NCI-H1048 (cell line): Measurements from ENCODE around the gene FNBP1L.
A peak's percentile ranks its signal among the peaks of the same experiment; 100 is the strongest.

ENCODE experiments used
- DNase-seq: peaks from one replicate; lab custom pipeline; 2025; lab: John Stamatoyannopoulos, UW

Gene FNBP1L

DNA sequence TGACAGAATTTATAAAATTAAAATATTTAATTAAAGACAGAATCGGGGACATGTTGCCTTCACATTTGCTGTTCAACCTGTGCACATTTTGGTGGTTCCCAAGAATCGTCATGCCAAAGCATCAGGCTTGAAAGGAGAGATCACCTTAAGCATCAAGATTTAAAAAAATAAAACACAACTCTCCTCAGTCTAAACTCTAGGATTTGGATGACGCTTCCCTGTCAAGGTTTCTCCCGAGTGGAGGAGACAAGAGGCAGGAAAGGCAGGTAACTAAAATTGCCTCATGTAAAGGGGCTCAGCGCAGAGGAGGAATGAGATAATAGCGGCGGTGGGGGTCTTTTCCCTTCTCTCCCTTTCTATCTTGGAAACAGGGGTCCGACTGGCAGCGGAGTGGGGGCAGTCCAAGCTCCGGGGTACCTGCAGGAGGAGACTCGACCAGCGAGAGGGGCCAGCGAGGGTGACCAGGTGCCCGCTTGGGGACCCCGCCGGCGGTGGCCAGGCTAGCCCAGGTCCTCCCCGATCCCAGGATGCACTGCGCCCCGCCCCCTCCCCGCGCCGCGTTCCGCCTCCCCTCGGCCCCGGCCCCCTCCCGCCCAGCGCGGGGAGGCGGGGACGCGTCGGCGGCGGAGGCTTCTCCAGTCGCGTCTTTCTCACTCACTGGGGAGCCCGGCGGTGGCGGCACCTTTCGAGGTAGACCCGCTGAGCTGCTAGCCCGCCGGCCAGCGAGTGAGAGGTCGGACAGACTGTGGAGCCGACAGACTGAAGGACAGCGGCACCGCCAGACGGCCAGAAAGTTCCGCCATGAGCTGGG, at the start of gene FNBP1L:
TSS of gene FNBP1L (plus strand) at position 638 of the 811 bp plus-strand sequence. CDS start at position 802, 164 bp downstream.
- peak; percentile 38 for DNase-seq

DNA sequence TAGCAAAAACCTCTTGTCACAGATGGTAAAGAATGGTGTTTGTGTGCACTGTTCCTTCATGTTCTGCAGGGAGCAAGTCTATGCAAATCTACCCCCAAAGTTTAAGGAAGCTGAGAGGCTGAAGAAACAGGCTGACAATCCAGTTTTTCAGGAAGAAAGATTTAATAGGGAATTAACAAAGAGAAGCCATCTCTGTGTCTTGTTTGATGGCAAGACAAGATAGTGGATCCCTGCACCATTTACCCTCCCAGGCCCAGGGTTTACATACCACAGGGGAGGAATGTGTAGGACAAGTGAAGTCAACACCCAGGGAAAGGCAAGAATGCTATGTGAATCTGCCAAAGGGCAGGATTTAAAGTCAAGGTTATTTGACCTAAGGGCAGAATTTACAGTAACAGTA, 48.1 kb upstream of the FNBP1L start:
- no peak for DNase-seq

DNA sequence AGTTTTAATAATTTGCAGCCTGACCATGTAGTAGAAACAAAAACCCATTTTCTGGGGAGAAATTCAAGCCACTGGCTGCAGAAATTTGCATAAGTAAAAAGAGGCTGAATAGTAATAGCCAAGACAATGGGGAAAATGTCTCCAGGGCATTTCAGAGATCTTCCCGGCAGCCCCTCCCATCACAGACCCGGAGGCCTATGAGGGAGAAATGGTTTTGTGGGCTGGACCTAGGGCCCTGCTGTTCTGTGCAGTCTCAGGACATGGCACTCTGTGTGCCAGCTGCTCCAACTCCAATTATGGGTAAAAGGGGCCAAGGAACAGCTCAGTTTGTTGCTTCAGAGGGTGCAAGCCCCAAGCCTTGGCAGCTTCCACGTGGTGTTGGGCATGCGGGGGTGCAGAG, 39.7 kb upstream of the FNBP1L start:
- DNase-seq: no peak

DNA sequence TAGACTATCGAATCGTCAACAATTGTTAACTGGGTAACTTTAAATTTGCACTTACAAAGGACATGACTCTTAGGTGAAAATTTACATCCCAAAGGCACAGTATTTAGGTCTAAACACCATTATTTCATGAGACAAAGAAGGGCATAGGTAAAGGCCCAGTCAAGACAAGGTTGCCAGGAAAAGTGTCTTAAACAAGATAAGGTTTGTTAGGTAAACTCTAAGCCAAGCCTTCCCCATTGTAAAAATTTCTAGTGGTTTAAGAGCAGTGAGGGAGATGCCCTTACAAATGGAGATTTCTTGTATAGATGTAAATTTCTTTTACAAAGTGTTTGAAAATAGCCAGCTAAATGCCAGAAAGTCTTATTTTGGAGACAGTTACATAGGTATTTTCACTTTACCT, 36.9 kb upstream of the FNBP1L start:
- DNase-seq: no peak

DNA sequence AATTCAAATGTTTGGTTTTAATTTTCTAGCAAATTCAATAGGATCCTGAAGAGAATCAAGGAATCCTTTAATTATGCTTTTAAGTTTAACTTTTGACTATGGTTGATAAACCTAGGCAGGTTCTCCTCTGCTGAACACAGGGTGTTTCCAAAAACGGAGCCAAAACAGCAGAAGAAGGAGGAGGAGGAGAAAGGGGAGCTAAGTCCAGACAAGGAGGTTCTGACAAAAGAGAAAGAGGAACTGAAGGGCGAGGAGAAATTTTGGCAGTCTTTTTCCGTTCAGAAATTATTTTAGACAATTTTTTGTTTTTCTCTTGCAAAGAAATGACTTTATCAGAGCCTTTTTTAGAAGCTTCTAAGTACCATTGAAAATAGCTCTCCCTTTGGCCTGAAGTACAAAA, 33.2 kb upstream of the FNBP1L start:
- DNase-seq: no peak

DNA sequence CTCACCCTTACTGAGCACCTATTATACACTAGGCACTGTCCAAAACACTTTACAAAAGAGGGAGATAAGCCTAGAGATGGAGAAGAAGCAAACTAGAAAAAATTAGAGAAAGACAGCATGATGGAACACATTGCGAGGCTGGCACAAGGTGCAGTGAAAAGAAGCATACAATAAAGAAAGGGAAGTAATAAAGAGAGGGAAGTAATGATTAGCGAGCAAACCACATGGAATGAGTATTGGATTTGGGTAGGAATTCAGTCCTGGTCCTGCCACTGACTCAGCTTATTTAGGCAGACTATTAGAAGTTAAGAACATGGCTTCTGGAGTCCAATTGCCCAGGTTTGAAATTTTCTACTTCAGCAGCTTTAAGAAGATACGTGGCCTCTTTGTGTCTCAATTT, 32.6 kb upstream of the FNBP1L start:
- no peak for DNase-seq

DNA sequence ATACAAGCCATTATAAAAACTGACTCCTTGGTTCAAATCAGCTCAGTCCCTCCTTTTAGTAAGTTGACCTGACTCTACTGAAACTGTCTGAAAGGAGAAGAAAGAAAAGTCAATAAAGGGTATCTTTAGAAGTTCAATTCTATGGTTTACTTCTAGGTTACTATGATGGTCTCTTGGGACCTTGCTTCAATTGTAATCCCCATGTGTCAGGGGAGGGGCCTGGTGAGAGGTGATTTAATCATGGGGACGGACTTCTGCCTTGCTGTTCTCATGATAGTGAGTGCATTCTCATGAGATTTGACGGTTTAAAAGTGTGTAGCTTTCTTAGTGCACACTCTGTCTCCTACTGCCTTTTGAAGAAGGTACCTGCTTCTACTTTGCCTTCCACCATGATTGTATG, 31.7 kb upstream of the FNBP1L start:
- no peak for DNase-seq

DNA sequence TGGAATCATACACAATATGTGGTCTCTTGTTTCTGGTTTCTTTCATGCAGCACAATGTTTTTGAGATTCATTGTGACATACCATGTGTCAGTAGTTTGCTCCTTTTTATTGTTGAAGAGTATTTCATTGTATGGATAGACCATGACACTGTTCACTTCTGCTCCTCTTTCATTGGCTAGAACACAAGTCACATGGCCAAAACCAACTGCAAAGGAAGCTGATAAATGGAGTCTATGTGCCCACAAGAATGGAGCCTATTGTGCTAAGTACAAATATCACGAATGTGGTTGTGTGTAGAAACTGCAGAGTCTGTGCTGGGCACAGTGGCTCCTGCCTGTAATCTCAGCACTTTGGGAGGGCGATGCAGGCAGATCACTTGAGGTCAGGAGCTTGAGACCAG, 28.6 kb upstream of the FNBP1L start:
- no peak for DNase-seq

DNA sequence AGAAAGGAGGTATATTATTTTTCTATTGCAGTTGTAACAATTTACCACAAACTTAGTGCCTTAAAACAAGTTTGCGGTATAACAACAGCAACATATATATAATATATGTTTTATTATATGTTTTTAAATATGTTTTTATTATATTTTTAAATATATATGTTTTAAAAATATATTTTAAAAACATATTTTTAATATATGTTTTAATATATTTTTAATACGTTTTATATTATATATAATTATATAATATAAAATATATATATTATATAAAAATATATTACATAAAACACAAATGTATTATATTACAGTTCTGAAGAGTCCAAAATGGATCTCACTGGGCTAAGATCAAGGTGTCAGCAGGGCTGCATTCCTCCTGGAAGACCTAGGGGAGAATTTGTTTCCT, 27.5 kb upstream of the FNBP1L start:
- DNase-seq: no peak

DNA sequence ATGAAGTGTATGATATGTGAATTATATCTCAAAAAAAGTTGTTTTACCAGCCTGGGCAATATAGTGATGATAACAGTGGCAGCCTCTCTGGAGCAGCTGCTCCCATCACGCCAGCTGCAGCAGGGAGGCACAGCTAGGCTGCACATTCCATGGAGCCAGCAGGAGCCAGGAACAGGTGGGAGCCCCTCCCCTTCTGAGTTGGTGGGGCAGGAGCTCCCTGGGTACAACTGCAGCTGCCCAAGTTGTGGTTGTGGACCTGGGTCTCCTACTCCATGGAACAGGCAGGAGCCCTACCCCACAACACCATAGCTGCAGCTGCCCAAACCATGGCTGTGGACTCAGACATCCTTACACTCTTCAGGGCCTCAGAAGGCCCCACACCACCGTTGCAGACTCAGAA, 21.7 kb upstream of the FNBP1L start:
- no peak for DNase-seq

DNA sequence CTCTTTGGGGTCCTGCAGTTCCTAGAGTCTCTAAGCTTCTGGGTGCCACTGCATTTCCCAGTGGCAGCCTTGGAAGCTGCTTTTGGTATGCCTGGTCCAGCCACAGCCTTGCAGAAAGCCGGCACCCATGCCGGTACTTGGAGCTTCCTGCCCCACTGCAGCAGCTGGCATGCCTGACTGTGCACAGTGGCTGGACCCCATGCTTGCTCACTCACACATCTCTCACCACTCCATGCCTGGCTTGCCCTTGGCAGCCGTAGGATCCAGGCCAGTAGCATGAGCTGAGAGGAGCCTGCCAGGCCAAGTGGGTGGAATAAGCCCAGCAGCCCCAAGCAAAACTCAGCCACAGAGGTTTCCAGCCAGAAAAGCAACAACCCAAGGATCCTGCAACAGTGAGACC, 20.3 kb upstream of the FNBP1L start:
- DNase-seq: no peak

DNA sequence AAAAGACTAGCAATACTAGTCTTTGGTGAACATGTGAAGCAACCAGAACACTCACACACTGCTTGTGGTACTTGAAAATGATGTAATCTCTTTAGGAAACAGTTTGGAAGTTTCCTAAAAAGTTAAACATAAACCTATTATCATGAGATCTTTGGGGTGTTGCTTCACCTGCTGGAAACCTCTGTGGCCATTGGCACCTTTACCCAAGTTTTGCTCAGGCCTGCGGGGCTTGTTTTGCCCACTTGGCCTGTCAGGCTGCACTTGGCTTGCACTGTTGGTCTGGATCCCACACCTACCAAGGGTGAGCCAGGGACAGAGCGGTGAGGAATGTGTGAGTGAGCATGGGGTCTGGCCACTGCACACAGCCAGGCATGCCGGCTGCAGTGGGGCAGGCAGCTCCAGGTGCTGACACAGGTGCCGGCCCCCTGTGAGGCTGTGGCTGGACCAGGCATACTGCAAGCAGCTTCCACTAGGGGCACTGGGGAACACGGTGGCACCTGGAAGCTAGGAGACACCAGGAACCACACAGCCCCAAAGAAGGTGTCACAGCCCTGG, 14.4 kb upstream of the FNBP1L start:
- DNase-seq: no peak

DNA sequence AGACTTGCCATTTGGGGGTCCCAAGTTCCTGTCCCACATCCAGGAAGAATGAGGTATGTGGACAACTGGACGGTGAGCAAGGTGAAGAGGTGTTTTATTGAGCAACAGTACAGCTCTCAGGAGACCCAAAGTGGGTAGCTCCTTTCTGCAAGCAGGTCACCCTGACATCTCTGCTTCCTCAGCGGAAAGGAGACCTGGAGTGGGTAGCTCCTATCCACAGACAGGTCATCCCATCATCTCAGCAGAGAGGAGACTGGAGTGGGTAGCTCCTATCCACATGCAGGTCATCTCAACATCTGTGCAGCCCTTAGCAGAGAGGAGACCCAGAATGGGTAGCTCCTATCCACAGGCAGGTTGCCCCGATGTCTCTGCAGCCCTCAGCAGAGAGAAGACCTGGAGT, 13.8 kb upstream of the FNBP1L start:
- no peak for DNase-seq

DNA sequence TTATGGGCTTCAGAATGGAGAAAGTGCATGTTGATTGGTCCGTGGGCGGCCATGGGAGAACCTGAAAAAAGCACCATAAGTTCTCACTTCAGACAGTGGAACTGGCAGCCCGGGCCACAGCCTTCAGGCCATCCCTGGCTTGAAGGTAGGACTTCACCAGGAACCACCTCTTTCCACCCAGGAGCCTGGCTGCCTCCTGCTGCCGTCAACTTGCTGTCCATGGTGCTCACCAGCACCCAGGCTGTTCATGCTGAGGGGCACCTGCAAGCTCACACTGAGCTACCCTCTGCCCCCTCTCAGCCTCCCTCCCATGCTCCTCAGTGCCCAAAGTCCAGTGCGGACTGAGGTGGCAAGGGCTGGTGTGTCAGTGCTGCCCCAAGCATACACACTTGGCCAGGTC, 12.9 kb upstream of the FNBP1L start:
- DNase-seq: no peak

DNA sequence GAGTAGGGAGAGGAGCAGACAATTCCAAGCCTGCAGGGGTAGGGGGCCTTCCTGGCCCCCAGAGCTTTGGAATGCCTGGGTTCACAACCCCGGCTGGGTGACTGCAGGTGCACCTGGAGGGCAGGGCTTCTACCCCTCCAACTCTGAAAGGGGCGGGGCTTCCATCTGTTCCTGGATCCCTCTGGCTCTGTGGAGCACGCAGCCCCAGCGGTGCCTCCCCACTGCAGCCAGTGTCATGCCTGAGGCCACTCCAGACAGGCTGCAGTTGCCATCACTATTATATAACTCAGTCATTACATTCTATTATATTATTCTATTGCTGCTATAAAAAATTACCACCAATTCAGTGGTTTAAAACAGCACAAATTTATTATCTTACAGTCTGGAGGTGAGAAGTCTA, 12.5 kb upstream of the FNBP1L start:
- no peak for DNase-seq

DNA sequence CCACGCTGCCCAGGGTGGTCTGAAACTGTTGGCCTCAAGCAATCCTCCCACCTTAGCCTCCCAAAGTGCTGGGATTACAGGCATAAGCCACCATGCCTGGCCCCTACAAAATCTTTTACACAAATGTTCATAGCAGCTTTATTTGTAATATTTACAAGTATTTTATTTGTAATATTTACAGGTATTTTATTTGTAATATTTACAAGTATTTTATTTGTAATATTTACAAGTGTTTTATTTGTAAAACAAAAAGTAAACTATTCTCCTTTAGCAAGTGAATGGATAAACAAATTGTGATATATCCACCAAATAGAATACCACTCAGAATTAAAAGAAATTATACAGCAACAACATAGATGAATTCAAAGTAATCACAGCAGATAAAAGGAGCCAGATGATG, 11.4 kb upstream of the FNBP1L start:
- DNase-seq: no peak

DNA sequence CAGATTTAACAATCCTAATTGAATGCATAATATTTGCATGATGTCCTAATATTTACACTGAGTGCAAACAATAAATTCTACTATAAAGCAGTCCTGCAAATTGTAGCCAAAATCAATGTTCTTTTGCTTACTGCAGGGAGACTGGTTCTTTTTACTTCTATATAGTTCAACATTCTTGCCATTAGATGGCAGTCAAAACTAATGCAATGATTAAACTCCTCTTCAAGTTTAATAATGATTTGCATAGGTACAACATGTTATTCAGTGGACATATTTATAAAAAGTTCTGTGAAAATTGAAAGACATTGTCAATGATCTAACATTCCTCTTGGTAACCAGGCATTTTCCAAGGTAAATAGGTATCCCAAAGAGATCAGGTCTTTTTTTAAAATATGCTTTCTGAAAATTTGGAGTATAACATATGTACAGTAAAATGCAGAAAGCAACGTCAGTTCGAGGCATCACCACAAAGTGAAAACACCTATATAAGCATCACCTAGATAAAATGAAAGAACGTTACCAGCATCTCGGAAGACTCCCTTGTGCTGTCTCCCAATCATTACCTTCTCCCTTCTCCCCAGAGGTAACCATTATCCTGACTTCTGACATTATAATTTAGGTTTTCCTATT, 9.8 kb upstream of the FNBP1L start:
- no peak for DNase-seq

DNA sequence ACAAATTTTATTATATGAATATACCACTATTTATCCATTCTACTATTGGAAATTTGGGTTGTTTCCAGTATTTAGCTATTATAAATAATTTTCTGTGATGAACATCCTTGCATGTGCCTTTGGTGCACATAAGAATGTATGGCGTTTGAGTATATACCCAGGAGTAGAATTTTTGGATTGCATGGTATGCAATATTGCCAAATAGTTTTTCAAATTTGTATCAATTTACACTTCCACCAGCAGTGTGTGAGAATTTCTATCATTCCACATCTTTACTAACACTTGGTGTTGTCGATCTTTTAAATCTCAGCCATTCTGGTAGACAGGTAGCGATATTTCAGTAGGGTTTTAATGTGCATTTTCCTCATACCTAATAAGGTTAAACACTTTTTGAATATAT, 9.2 kb upstream of the FNBP1L start:
- DNase-seq: no peak

DNA sequence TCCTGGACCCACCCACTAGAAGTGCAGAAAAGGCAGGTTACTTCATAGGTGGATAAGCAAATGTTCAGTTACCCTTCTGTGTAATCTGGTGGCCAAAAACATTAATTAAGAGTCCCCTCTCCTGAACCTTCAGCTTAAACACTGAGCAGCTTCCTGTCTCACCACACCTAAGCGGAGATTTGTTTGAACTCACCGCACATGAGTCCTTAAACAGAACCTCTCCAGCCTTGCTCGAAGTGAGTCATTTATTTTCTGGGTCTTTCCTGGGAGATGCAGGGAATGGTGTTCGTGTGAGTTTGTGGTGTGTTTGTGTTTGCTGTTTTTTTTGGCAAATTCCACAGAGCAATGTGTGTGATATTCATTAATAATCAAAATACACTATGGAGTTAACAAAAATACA, 7.6 kb upstream of the FNBP1L start:
- DNase-seq: no peak

DNA sequence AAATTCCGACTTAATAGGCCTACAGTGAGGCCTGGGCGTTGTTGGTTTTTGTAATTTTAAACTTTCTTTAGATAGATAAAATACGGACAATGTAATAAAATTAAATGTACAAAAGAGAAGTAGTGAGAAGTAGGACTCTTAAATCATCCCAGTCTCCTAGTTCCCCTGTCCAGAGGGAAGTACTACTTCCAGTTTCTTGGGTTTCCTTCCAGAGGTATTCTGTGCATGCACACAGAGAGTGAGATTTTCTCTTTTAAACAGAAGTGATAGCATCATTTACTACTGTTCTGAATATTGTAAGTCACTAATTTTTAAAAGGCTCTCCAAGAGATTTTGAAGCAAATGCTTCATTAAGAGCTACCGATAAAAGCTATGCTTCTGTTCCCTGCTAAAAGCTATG, 7.2 kb upstream of the FNBP1L start:
- no peak for DNase-seq

DNA sequence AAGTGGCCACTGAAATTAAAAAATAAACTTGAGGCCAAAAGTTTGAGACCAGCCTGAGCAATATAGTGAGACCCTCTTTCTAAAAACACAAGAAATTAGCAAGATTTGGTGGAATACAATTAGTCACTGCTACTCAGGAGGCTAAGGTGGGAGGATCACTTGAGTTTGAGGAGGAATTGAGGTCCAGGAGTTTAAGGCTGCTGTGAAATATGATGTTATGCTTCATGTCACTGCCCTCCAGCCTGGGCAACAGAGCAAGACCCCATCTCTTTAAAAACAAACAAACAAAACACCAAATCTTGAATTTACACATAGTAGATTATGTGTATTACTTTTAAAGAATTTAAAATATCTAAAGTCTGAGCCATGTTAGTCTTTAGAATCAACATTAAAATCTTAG, 6.3 kb upstream of the FNBP1L start:
- no peak for DNase-seq

DNA sequence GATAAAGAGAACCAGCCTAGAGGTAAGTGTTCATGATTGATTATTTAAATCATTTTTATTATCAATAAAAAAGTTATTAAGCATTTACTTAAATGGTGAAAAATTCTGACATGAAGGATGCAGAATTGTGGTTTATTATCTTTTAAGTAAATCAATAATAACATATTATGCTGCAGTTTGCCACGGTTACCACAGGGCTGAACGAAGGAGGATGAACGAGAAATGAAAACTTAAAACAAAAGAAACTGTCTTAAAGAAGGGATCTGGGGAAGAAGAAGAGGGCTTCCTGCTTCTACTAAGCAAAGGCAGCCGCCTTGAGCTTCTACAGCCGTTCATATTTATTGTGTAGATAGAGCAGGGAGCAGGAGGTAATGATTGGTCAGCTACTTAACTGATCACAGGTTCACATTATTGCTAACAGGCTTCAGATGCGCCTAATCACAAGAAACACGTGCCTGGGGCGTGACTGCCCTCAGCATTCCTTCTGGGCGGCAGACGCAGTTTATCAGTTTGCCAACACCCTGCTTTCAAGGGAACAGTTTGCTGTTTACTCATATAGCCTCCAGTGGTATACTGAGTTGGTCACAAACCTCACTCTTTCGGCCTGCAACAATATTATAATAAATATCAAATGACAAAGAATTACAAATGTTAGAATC, 5.8 kb upstream of the FNBP1L start:
- no peak for DNase-seq

DNA sequence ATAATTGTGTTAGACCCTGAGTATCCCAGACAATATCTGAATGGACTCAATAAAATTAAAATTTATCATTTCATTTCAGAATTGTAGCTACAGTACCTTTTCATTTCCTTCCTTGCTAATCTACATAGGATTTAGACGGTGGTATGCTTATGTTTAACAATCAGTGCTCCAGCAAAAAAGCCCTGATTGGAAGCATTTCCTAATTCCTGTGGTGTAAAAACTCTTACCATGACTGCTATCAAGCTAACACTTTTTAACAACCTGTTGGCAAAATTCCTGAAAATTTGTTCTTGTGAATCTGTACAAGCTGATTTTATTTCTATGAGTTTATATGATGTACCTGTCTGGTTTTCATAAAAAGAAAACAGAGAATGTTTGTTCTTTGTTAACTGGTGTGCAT, 5.2 kb upstream of the FNBP1L start:
- no peak for DNase-seq
